Esophagus squamous epithelium (tissue), 4 donors: Measurements from ENCODE around the gene RHOG.

Source experiments
- CTCF ChIP-seq, 6 experiments: fragments of 450-650 bp in 4 of 6; fragments of 200-600 bp in 2 of 6; sonication (generic) in 2 of 6; IDR thresholded peaks; one replicate each; pipeline ENCODE4 v1.5.1; 2016 to 2019; ENCODE audit warnings: antibody characterized with exemption in 6 of 6, mild to moderate bottlenecking in 4 of 6, moderate library complexity in 4 of 6
- POLR2A ChIP-seq, 4 donors: fragments of 450-650 bp; IDR thresholded peaks; one replicate each; pipeline ENCODE4 v1.6.1; 2017; ENCODE audit warnings: antibody characterized with exemption in 4 of 4, mild to moderate bottlenecking in 4 of 4, moderate library complexity in 3 of 4

GRCh38 chr11:3781423-3781822 lies 59.3 kb downstream of the RHOG start:
- no peak for TF ChIP-seq CTCF (IDR thresholded peaks at IDR 0.05)
- TF ChIP-seq POLR2A (IDR thresholded peaks at IDR 0.05) = no peak
